GM18519 (cell line): ENCODE results near the gene NRAS.

ENCODE experiments used
- ATAC-seq: cut with Tn5 transposase; IDR thresholded peaks from one replicate; pipeline ENCODE4 v1.9.1; 2021; ENCODE audit warnings: mild to moderate bottlenecking, moderate library complexity; ENCODE audit not compliant: unreplicated experiment, low FRiP score

The NRAS gene

GRCh38 chr1:114690148-114690547, 26.4 kb downstream of the NRAS start:
- ATAC-seq, result no peak

DNA sequence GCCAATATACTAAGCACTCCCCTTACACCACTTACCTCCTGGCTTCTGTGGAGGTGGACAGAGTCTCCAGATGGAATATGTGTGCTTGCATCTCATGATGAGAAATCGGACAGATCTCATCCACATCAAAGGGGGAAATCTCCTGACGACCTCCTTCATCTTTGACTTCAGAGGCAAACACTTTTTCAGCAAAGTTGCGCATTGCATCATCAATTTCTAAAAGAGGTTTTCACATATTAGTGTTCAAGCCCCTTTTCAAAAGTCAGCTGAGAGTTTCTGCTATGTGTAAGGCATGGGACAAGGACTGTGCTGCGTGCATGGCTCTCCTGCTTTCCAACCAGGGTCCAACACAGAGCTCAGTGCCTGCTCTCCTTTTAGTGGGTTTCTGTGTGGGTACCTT, 28.0 kb downstream of the NRAS start:
- no peak for ATAC-seq

- no peak for ATAC-seq
Observed at GRCh38 chr1:114685851-114686250, 30.7 kb downstream of the NRAS start.

DNA sequence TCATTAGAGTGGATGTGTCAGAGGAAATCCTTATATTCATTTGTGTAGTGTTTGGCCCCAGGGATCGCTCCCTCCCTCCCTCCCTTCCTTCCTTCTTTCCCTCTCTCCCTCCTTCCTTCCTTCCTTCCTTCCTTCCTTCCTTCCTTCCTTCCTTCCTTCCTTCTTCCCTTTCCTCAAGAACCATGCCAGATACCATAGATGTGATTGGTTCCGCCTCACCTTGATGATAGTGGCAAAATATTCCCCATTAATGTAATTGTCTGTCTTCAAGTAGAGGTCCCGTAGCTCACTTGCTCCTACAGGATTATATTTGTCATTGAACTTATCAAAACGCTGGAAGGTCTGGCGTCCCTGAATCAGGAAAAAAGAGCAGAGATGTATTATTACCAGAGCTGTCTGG, 38.9 kb downstream of the NRAS start:
- no peak for ATAC-seq

GRCh38 chr1:114676115-114676514, 40.5 kb downstream of the NRAS start:
- ATAC-seq, result no peak

- no peak for ATAC-seq
Observed at GRCh38 chr1:114671939-114672275, 44.7 kb downstream of the NRAS start.

DNA sequence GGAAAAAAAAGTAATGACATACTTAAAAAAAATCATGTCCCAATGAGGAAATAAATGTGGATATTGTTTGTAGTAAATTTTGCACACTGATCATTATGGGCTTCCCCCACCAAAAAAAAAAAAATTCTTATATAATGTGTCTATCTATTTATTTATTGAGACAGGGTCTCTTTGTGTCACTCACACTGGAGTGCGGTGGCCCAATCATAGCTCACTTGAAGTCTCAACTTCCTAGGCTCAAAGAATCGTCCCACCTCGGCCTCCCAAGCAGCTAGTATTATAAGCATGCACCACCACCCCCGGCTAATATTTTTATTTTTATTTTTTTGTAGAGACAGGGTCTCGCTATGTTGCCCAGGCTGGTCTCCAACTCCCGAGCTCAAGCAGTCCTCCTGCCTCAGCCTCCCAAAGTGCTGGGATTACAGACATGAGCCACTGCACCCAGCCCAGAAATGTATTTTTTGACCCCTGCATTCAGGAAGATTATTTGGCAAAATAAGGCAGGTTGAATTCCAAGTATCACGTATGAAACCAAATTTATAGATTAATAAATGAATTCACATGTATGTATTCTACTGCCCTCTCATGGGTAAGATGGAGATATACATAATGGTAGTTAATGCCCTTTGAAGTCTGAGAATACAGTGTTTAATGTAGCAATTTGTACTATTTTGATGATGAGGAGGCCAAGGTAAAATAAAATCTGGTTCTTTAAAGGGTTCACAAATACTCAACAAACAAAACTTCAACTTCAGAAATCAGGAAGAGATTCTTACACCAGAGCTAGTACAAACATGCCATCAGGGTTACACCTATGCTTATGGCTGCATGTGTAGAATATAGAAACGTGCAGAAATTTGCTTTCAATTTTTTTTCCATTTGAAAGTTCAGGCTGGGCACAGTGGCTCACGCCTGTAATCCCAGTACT, 45.3 kb downstream of the NRAS start:
- ATAC-seq, result no peak

DNA sequence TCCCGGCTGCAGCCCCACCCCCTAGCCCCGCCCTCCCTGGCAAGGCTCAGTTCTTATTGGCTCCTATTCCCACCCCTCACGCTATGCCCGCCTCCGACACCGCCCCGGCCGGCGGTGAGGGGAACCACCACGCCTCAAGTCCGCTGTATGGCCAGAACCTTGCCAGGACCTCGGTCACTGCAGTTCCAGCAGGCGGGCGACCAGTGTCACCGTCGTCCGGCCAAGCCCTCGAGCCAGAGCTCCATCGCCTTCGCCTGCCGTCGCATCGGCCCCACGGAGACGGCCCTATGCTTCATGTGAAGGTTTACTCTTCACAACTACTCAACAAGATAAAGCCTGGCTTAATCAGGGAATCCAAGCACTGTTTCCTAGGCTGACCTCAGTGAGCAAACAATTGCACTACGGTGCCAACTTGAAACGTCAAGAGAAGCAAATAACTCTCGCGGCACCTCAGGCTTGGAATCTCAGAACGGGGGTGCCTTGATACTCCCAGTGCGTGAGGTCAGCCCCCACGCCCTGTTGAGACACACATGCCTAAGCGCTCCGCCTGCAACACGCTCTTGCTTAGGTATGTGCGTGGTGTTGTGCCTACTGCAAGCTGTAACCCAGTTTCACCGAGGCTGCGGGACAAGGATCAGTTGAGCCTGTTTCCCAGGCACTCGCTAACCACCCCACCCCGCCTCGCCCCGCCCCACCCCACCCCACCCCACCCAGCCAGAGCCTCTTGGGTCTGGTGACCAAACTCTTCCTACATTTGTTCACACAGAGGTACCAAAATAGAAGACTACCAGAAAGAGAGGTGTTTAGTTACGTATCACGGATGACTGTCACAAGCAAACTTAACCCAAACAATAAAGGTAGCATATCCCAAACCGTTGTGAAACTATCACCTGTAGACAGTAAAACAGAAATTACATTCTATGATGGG, 46.2 kb downstream of the NRAS start:
- ATAC-seq, result peak; percentile 89

- peak; percentile 36 for ATAC-seq
Observed at GRCh38 chr1:114669562-114670082, 46.9 kb downstream of the NRAS start, which contains the start of gene DENND2C. DENND2C (minus strand) TSS chr1:114670049; CDS start chr1:114625984, 44,065 bp downstream.

- ATAC-seq, result no peak
Observed at GRCh38 chr1:114668784-114669561, 47.6 kb downstream of the NRAS start.

DNA sequence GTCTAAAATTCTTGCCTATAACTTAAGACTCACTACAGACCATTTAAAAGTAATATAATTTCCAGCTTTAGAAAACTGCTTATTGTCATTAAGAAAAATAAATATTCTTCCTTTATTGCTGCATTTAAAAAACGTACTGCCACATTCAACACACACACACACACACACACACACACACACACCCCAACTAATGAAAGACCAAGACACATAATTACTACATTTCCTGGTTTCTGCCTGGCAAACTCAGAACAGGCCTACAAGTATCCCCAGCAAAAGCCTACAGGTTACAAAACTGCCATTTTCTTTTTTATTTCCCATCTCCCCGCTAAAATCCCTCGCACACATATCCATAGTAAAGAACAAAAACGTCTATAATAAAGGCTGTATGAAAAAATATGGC, 48.2 kb downstream of the NRAS start:
- ATAC-seq, result no peak

GRCh38 chr1:114666954-114667353, 49.6 kb downstream of the NRAS start:
- no peak for ATAC-seq

- ATAC-seq, result no peak
Observed at GRCh38 chr1:114660238-114660637, 56.3 kb downstream of the NRAS start.
